ENCODE measurements around the gene DTWD1. TPM values are rescaled to one million over a fixed set of nuclear protein-coding genes. Genes with fewer than 3 reads are reported as not detected.
"Not testable (repeated sequence)": the region's sequence is repeated elsewhere in the genome, so short reads cannot be mapped to it uniquely, and the experiment has no call there.

The DTWD1 gene
- total and polyA plus RNA-seq, 3 experiments from 2014 or later = 23.1 to 25.1 (median 24.1) TPM

- Histone ChIP-seq H3K27me3 (ENCODE audit: insufficient read depth, low read length, poor library complexity, severe bottlenecking) (no peaks in the 10 kb centered on the region), H3K4me1 (ENCODE audit: insufficient read depth, low read length) (no peaks in the 10 kb centered on the region), H3K9me3 (ENCODE audit: low read length) (peaks cover 3% of the 10 kb centered on the region), H3K27ac (ENCODE audit: low read depth, low read length) (no peak overlapping the region), H3K4me3 (ENCODE audit: low read length) (no peak overlapping the region), H3K36me3 (ENCODE audit: insufficient read depth, low read length) (no peaks in the 10 kb centered on the region)
- peaks cover 0 to 2% of the 10 kb centered on the region in 2 donors for H3K27me3 Mint-ChIP-seq
- H3K9me3 Mint-ChIP-seq = peaks cover 4 to 20% (median 14%) of the 10 kb centered on the region in 5 donors
- CTCF ChIA-PET = no interaction called here
- POLR2A ChIA-PET = no interaction called here
- H3K36me3 Mint-ChIP-seq = peaks cover 21 to 46% (median 43%) of the 10 kb centered on the region in 3 donors
- DNase-seq = no peak
- H3K27ac Mint-ChIP-seq = no peak overlapping the region
- H3K4me3 Mint-ChIP-seq = no peak overlapping the region
- no peaks in the 10 kb centered on the region for H3K4me1 Mint-ChIP-seq
Measured at GRCh38 chr15:49610157-49610918, 10.5 kb upstream of the DTWD1 start.

- H3K4me3 ChIP-seq (ENCODE audit: low read length); POLR2A ChIA-PET; H3K4me1 Mint-ChIP-seq; CTCF ChIA-PET; H3K9me3 ChIP-seq (ENCODE audit: low read length); H3K36me3 ChIP-seq (ENCODE audit: insufficient read depth, low read length); H3K4me1 ChIP-seq (ENCODE audit: insufficient read depth, low read length); H3K27ac ChIP-seq (ENCODE audit: low read depth, low read length); H3K27me3 Mint-ChIP-seq; H3K27ac Mint-ChIP-seq; H3K4me3 Mint-ChIP-seq; H3K27me3 ChIP-seq (ENCODE audit: insufficient read depth, low read length, poor library complexity, severe bottlenecking); DNase-seq: not testable (repeated sequence)
- Mint-ChIP-seq H3K36me3 (peaks cover 16 to 42% (median 39%) of the 10 kb centered on the region in 3 donors), H3K9me3 (peaks cover 9 to 23% (median 17%) of the 10 kb centered on the region in 5 donors)
Measured at GRCh38 chr15:49612240-49612639, 8.6 kb upstream of the DTWD1 start.

- no peak overlapping the region for H3K4me3 ChIP-seq (ENCODE audit: low read length)
- peaks cover 39 to 50% (median 48%) of the 10 kb centered on the region in 3 donors for H3K4me1 Mint-ChIP-seq
- DNase-seq = no peak
- ChIA-PET POLR2A (no interaction called here), CTCF (no interaction called here)
- no peaks in the 10 kb centered on the region for H3K27me3 ChIP-seq (ENCODE audit: insufficient read depth, low read length, poor library complexity, severe bottlenecking)
- H3K4me1 ChIP-seq (ENCODE audit: insufficient read depth, low read length) = peaks cover 18% of the 10 kb centered on the region
- no peak overlapping the region for H3K27ac ChIP-seq (ENCODE audit: low read depth, low read length)
- peaks cover 8 to 31% (median 23%) of the 10 kb centered on the region in 3 donors for H3K36me3 Mint-ChIP-seq
- peaks cover 9 to 14% (median 13%) of the 10 kb centered on the region in 5 donors for H3K9me3 Mint-ChIP-seq
- peaks cover 0 to 1% of the 10 kb centered on the region in 2 donors for H3K27me3 Mint-ChIP-seq
- peak overlapping the region in 7 of 8 donors; percentile 21 to 99 (median 73) for H3K27ac Mint-ChIP-seq
- H3K9me3 ChIP-seq (ENCODE audit: low read length) = peaks cover 3% of the 10 kb centered on the region
- H3K4me3 Mint-ChIP-seq = peak overlapping the region in 4 of 7 donors; percentile 17 to 95 (median 38)
- H3K36me3 ChIP-seq (ENCODE audit: insufficient read depth, low read length) = no peaks in the 10 kb centered on the region
Measured at GRCh38 chr15:49619226-49619625, 1.6 kb upstream of the DTWD1 start.

GRCh38 chr15:49620199-49620598 is 649 bp upstream of the DTWD1 start:
- peaks cover 4 to 10% (median 6%) of the 10 kb centered on the region in 5 donors for H3K9me3 Mint-ChIP-seq
- CTCF ChIA-PET = no interaction called here

DNA sequence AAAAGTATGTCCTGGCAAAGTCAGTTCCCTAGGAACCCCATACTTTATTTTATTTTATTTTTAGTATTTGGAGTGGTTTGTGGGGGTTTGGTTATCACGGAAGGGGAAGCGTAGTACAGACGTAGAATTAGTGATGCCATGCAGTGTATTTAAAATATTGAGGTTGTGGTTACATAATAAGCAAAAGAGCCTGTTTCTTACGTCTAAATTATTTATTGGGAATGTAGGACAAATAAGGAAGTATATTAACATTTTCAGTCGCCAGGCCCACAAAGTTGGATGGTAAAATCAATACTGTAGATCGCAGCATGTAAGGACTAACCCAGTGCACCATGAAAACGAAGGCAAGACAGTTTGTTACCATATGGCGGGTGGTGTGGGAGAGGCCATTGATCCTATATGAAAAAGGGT is 558 bp downstream of the DTWD1 start:
- peaks cover 0 to 7% (median 2%) of the 10 kb centered on the region in 5 donors for H3K9me3 Mint-ChIP-seq
- CTCF ChIA-PET = no interaction called here
- POLR2A ChIA-PET = interaction anchor here (0.5 to 1.1 kb wide), 7 partner anchors 112 to 810 kb away, joined by 4 to 7 read pairs (median 5); partner anchors contain the start of genes CEP152, COPS2 and EID1

More at GRCh38 chr15:49620199-49620598, 649 bp upstream of the DTWD1 start:
- Histone ChIP-seq H3K27ac (ENCODE audit: low read depth, low read length) (peak overlapping the region; percentile 95), H3K36me3 (ENCODE audit: insufficient read depth, low read length) (no peaks in the 10 kb centered on the region), H3K27me3 (ENCODE audit: insufficient read depth, low read length, poor library complexity, severe bottlenecking) (no peaks in the 10 kb centered on the region), H3K4me1 (ENCODE audit: insufficient read depth, low read length) (peaks cover 18% of the 10 kb centered on the region), H3K9me3 (ENCODE audit: low read length) (no peaks in the 10 kb centered on the region), H3K4me3 (ENCODE audit: low read length) (peak overlapping the region; percentile 86)
- H3K27ac Mint-ChIP-seq = peak overlapping the region; percentile 96 to 99 (median 99)
- POLR2A ChIA-PET = interaction anchor here (0.6 to 1.1 kb wide), 5 partner anchors 465 to 809 kb away, joined by 3 to 7 read pairs (median 5); partner anchors contain the start of genes CEP152, COPS2 and EID1
- H3K4me3 Mint-ChIP-seq = peak overlapping the region; percentile 93 to 99 (median 95)
- DNase-seq = peak in 1 of 5 donors; percentile 14
- peaks cover 7 to 26% (median 18%) of the 10 kb centered on the region in 3 donors for H3K36me3 Mint-ChIP-seq
- H3K27me3 Mint-ChIP-seq = peaks cover 0 to 1% of the 10 kb centered on the region in 2 donors
- peaks cover 39 to 50% (median 48%) of the 10 kb centered on the region in 3 donors for H3K4me1 Mint-ChIP-seq

GRCh38 chr15:49621887-49622286 is 1.0 kb downstream of the DTWD1 start:
- peak overlapping the region; percentile 93 to 99 (median 95) for H3K4me3 Mint-ChIP-seq
- no peaks in the 10 kb centered on the region for H3K27me3 ChIP-seq (ENCODE audit: insufficient read depth, low read length, poor library complexity, severe bottlenecking)
- ChIA-PET POLR2A (no interaction called here), CTCF (no interaction called here)
- H3K27ac ChIP-seq (ENCODE audit: low read depth, low read length) = peak overlapping the region; percentile 95
- peaks cover 3% of the 10 kb centered on the region for H3K9me3 ChIP-seq (ENCODE audit: low read length)
- peaks cover 5% of the 10 kb centered on the region for H3K36me3 ChIP-seq (ENCODE audit: insufficient read depth, low read length)
- peaks cover 18% of the 10 kb centered on the region for H3K4me1 ChIP-seq (ENCODE audit: insufficient read depth, low read length)
- peaks cover 9 to 25% (median 13%) of the 10 kb centered on the region in 3 donors for H3K36me3 Mint-ChIP-seq
- peak overlapping the region; percentile 79 for H3K4me3 ChIP-seq (ENCODE audit: low read length)
- H3K27me3 Mint-ChIP-seq = peaks cover 0 to 1% of the 10 kb centered on the region in 2 donors
- peak overlapping the region in 7 of 8 donors; percentile 22 to 99 (median 98) for H3K27ac Mint-ChIP-seq
- H3K4me1 Mint-ChIP-seq = peaks cover 41 to 55% (median 48%) of the 10 kb centered on the region in 3 donors
- peaks cover 0 to 5% (median 0%) of the 10 kb centered on the region in 5 donors for H3K9me3 Mint-ChIP-seq
- no peak for DNase-seq

More for the DNA sequence above, 558 bp downstream of the DTWD1 start:
- Mint-ChIP-seq H3K4me3 (peak overlapping the region; percentile 93 to 99 (median 95)), H3K27me3 (peaks cover 0 to 1% of the 10 kb centered on the region in 2 donors), H3K36me3 (peaks cover 11 to 25% (median 16%) of the 10 kb centered on the region in 3 donors), H3K27ac (peak overlapping the region; percentile 16 to 99 (median 98)), H3K4me1 (peaks cover 41 to 55% (median 48%) of the 10 kb centered on the region in 3 donors)
- Histone ChIP-seq H3K27ac (ENCODE audit: low read depth, low read length) (peak overlapping the region; percentile 95), H3K36me3 (ENCODE audit: insufficient read depth, low read length) (peaks cover 5% of the 10 kb centered on the region), H3K27me3 (ENCODE audit: insufficient read depth, low read length, poor library complexity, severe bottlenecking) (no peaks in the 10 kb centered on the region), H3K9me3 (ENCODE audit: low read length) (peaks cover 3% of the 10 kb centered on the region), H3K4me3 (ENCODE audit: low read length) (peak overlapping the region; percentile 79), H3K4me1 (ENCODE audit: insufficient read depth, low read length) (peaks cover 18% of the 10 kb centered on the region)
- DNase-seq = no peak

DNA sequence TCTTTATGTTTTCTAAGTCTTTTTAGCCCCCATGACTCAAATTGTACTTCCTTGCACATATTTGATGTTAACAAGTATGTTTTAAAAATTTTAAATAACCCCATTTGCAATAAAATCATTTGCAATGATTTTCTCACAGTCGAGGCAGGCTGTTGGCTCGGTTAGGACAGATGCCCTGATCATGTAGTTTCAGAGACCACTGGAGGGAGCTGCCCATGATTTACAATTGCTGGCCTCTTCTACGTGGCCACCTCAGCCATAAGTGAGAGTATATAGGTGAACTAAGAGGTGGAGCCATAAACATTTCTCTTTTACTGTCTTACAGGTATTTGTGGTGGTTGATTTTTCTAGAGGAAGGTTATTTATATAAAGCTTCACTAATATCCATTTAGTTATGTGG is 1.7 kb downstream of the DTWD1 start:
- no peaks in the 10 kb centered on the region for H3K27me3 ChIP-seq (ENCODE audit: insufficient read depth, low read length, poor library complexity, severe bottlenecking)
- CTCF ChIA-PET = no interaction called here
- H3K36me3 ChIP-seq (ENCODE audit: insufficient read depth, low read length) = peaks cover 5% of the 10 kb centered on the region
- no peak overlapping the region for H3K4me3 ChIP-seq (ENCODE audit: low read length)
- peak overlapping the region in 3 of 7 donors; percentile 21 to 48 (median 45) for H3K4me3 Mint-ChIP-seq
- H3K9me3 ChIP-seq (ENCODE audit: low read length) = peaks cover 3% of the 10 kb centered on the region
- peaks cover 18% of the 10 kb centered on the region for H3K4me1 ChIP-seq (ENCODE audit: insufficient read depth, low read length)
- H3K27ac ChIP-seq (ENCODE audit: low read depth, low read length) = no peak overlapping the region
- peaks cover 9 to 25% (median 12%) of the 10 kb centered on the region in 3 donors for H3K36me3 Mint-ChIP-seq
- peaks cover 0 to 5% (median 0%) of the 10 kb centered on the region in 5 donors for H3K9me3 Mint-ChIP-seq
- POLR2A ChIA-PET = no interaction called here
- H3K4me1 Mint-ChIP-seq = peaks cover 41 to 55% (median 48%) of the 10 kb centered on the region in 3 donors
- peak overlapping the region in 4 of 8 donors; percentile 42 to 96 (median 70) for H3K27ac Mint-ChIP-seq
- peaks cover 0 to 1% of the 10 kb centered on the region in 2 donors for H3K27me3 Mint-ChIP-seq
- no peak for DNase-seq

DNA sequence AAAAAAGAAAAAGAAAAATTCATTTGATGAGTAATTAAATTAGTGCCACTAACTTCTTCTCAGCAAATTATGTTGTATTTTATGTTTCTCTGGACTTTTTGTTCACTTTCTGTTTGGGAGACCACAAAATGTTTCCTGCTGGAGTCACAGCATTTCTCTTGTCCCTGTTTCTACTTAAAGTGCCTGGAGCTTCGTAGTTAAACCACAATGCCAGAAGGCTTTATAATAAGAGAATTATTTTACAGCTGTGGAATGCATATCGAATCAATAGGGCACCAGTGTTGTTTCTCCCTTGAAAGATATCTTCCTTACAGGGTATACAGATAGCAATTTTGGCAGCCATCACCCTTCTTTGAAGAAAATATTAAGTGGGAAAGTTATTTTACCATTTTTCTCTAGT is 3.2 kb downstream of the DTWD1 start:
- Mint-ChIP-seq H3K27ac (peak overlapping the region in 3 of 8 donors; percentile 7 to 27 (median 18)), H3K4me1 (peaks cover 35 to 54% (median 43%) of the 10 kb centered on the region in 3 donors), H3K27me3 (peaks cover 0 to 1% of the 10 kb centered on the region in 2 donors), H3K4me3 (peak overlapping the region in 1 of 7 donors; percentile 25), H3K9me3 (peaks cover 0 to 5% (median 0%) of the 10 kb centered on the region in 5 donors), H3K36me3 (peaks cover 7 to 28% (median 12%) of the 10 kb centered on the region in 3 donors)
- Histone ChIP-seq H3K27ac (ENCODE audit: low read depth, low read length) (no peak overlapping the region), H3K27me3 (ENCODE audit: insufficient read depth, low read length, poor library complexity, severe bottlenecking) (no peaks in the 10 kb centered on the region), H3K36me3 (ENCODE audit: insufficient read depth, low read length) (peaks cover 5% of the 10 kb centered on the region), H3K4me3 (ENCODE audit: low read length) (no peak overlapping the region), H3K4me1 (ENCODE audit: insufficient read depth, low read length) (peaks cover 18% of the 10 kb centered on the region), H3K9me3 (ENCODE audit: low read length) (peaks cover 3% of the 10 kb centered on the region)
- CTCF ChIA-PET = no interaction called here
- DNase-seq = no peak
- POLR2A ChIA-PET = no interaction called here
